Renal pelvis (tissue), 12 donors: ENCODE results near the gene ZNF471. TPM values are rescaled to one million over a fixed set of nuclear protein-coding genes. Genes with fewer than 3 reads are reported as not detected.

Experiments used
- DNase-seq: peaks from one replicate; pipeline ENCODE4 v3.0.0-alpha.2; 2013
- long read RNA-seq, 16 experiments: transcript quantifications; one replicate each; lab custom pipeline, GENCODE V29; 2026
- polyA plus RNA-seq, 3 donors: library from polyadenylated mRNA; unstranded; fragments of 120-200 nt; gene quantifications; one replicate each; pipeline ENCODE4 v1.2.1, GENCODE V29; 2013; ENCODE audit not compliant: insufficient read length in 3 of 3

Gene ZNF471
- 10 to 100 TPM; 16.0 to 33.6 (median 32.3) TPM for polyA plus RNA-seq
- long read RNA-seq, donor 1, full-length matches to known transcripts = 1 of 1 reads
- long read RNA-seq, donor 1, partial matches to known transcripts = 0 of 1 reads
- long read RNA-seq, donor 1, other reads (novel, unspliced or antisense) = 0 of 1 reads
- long read RNA-seq, donor 2, full-length matches to known transcripts = 1 of 1 reads
- long read RNA-seq, donor 2, partial matches to known transcripts = 0 of 1 reads
- long read RNA-seq, donor 2, other reads (novel, unspliced or antisense) = 0 of 1 reads
- long read RNA-seq, donor 3, full-length matches to known transcripts = 1 of 1 reads
- long read RNA-seq, donor 3, partial matches to known transcripts = 0 of 1 reads
- long read RNA-seq, donor 3, other reads (novel, unspliced or antisense) = 0 of 1 reads
- long read RNA-seq, donor 4, full-length matches to known transcripts = 1 of 1 reads
- long read RNA-seq, donor 4, partial matches to known transcripts = 0 of 1 reads
- long read RNA-seq, donor 4, other reads (novel, unspliced or antisense) = 0 of 1 reads
- long read RNA-seq, donor 5, full-length matches to known transcripts = 1 of 1 reads
- long read RNA-seq, donor 5, partial matches to known transcripts = 0 of 1 reads
- long read RNA-seq, donor 5, other reads (novel, unspliced or antisense) = 0 of 1 reads
- long read RNA-seq, donor 6, full-length matches to known transcripts = 5 of 5 reads
- long read RNA-seq, donor 6, partial matches to known transcripts = 0 of 5 reads
- long read RNA-seq, donor 6, other reads (novel, unspliced or antisense) = 0 of 5 reads
- long read RNA-seq, donor 7, full-length matches to known transcripts = 1 of 1 reads
- long read RNA-seq, donor 7, partial matches to known transcripts = 0 of 1 reads
- long read RNA-seq, donor 7, other reads (novel, unspliced or antisense) = 0 of 1 reads
- long read RNA-seq, donor 8, full-length matches to known transcripts = 1 of 1 reads
- long read RNA-seq, donor 8, partial matches to known transcripts = 0 of 1 reads
- long read RNA-seq, donor 8, other reads (novel, unspliced or antisense) = 0 of 1 reads
- long read RNA-seq, donor 9, full-length matches to known transcripts = 2 of 2 reads
- long read RNA-seq, donor 9, partial matches to known transcripts = 0 of 2 reads
- long read RNA-seq, donor 9, other reads (novel, unspliced or antisense) = 0 of 2 reads
- long read RNA-seq, donor 10, full-length matches to known transcripts = 1 of 1 reads
- long read RNA-seq, donor 10, partial matches to known transcripts = 0 of 1 reads
- long read RNA-seq, donor 10, other reads (novel, unspliced or antisense) = 0 of 1 reads
- long read RNA-seq, donor 11, full-length matches to known transcripts = 3 of 3 reads
- long read RNA-seq, donor 11, partial matches to known transcripts = 0 of 3 reads
- long read RNA-seq, donor 11, other reads (novel, unspliced or antisense) = 0 of 3 reads
- long read RNA-seq, donor 12, full-length matches to known transcripts = 2 of 2 reads
- long read RNA-seq, donor 12, partial matches to known transcripts = 0 of 2 reads
- long read RNA-seq, donor 12, other reads (novel, unspliced or antisense) = 0 of 2 reads
- long read RNA-seq, donor 13 = 0 reads
- long read RNA-seq, donor 14, full-length matches to known transcripts = 2 of 2 reads
- long read RNA-seq, donor 14, partial matches to known transcripts = 0 of 2 reads
- long read RNA-seq, donor 14, other reads (novel, unspliced or antisense) = 0 of 2 reads
- long read RNA-seq, donor 15 = 0 reads
- long read RNA-seq, donor 16, full-length matches to known transcripts = 1 of 1 reads
- long read RNA-seq, donor 16, partial matches to known transcripts = 0 of 1 reads
- long read RNA-seq, donor 16, other reads (novel, unspliced or antisense) = 0 of 1 reads

- DNase-seq = peak; percentile 99
These were observed at the start of gene ZNF471 for GRCh38 chr19:56507446-56508289. Gene ZNF471 (plus strand): TSS chr19:56507855. CDS start chr19:56511572, 3,717 bp downstream.

DNA sequence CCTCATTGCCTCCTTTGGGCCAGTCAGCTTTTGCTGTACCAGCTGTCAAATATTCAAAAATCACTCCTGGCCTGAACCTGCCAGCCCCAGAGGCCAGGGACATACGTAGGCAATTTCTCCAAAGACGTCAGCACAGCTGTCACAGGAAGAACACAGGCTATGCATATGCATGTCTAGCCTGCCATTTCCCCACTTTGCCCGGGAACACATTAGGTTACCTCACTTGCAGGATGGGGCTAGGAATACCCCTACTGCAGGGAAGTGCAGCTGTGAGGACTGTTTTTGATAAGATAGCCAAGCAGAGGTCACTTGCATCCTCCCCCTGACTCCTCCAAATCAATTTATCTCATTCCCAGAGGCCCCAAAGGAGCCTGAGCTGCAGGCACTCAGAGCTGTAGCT lies 33.3 kb upstream of the ZNF471 start:
- no peak for DNase-seq

DNA sequence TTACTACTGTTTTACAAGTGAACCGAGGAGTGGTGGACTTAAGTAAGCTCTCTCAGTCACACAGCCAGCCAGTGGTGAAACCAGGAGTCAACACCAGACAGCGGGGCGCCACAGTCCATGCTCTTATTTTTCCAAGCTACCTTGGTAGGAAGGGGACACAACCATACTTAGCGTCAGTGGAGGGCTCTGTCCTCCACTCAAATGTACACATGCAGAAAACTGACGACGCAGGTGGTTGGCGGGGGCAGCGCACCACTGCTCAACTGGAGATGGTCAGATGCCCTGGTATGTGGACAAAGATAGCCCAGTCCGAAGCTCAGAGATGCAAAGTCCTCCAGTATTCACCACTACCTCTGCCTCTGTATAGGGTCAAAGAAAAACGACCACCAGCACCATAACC lies 31.6 kb upstream of the ZNF471 start:
- no peak for DNase-seq

DNA sequence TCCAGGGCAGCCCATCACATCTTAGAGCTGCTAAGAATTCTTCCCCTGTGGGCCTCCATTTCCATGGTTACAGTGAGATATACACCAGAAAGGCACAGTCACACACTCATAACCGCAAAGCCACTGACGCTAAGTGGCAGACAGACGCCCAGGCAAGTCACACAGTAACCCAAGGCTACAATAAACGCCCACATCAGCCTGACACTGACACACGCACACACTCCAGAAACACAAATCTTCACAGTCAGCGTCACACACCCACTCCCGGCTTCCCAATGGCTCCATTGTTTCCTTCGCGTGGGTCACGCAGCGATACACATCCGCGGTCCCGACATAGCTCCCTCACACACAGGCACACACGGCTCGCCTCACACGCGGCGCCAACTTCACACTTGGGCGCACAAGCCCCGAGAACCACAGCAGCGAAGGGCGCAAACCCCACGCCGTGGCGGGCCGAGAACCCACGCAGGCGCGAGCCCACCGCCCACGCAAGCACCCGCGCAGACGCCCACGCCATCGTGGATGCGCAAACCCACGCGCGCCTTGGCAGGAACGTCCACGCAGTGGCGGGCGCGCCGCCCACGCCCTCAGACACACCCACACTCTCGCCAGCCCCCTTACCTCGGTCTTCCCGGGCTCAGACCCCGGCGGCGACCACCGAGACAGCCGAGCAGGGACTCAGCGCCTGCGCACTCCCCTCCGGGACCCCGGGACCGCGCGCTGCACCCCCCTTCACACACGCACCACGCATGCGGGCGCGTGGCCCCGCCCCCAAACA lies 30.8 kb upstream of the ZNF471 start, which contains the start of gene ZNF667:
Gene ZNF667, minus strand, starts transcription at position 695 of the 778 bp plus-strand sequence. CDS start 14,975 bp downstream, outside the sequence.
- peak; percentile 73 for DNase-seq

- DNase-seq = peak; percentile 93
These were observed 30.0 kb upstream of the ZNF471 start for GRCh38 chr19:56477429-56478338.

- DNase-seq = no peak
These were observed 16.3 kb upstream of the ZNF471 start for GRCh38 chr19:56491399-56491798.

DNA sequence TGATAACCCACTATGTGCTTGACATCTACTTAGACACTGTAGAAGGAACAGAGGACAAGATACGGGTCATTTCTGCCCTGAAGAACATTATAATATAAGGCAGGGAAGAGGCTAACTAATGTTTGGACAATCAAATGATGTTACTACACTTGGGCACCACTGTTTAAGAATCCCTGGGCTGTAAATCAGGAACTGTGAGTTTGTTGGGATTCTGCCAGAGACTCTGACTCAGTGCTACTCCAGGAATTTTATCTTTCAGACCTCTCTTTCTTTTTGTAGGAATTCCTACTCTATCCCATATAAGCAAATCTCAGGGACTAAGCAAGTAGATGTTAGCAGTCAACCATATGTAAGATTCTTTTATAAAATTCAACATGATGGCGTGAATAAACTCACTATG lies 3.1 kb upstream of the ZNF471 start:
- no peak for DNase-seq

DNA sequence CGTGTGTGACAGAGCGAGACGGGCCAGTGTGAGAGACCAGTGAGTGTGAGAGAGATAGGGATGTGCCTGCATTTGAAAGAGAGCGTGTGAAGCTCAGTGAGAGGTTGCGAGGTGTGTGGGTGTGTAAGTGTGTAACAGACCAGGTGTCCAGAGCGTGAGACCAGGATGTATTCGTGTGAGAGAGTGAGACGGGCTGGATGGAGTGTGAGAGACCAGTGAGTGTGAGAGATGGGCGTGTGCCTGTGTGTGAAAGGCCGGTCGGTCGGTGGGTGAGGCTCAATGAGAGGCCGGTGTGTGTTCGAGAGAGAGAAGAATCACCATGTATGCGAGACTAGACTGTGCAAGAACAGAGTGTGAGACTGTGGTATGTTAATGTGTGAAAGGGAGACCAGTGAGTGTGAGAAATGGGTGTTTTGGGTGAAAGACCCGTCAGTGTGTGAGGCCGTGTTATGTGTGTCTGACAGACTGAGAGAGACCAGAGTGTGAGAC lies 679 bp downstream of the ZNF471 start:
- no peak for DNase-seq

GRCh38 chr19:56525214-56525860 lies 17.7 kb downstream of the ZNF471 start:
- DNase-seq = no peak

GRCh38 chr19:56537442-56537841 lies 29.8 kb downstream of the ZNF471 start:
- no peak for DNase-seq

DNA sequence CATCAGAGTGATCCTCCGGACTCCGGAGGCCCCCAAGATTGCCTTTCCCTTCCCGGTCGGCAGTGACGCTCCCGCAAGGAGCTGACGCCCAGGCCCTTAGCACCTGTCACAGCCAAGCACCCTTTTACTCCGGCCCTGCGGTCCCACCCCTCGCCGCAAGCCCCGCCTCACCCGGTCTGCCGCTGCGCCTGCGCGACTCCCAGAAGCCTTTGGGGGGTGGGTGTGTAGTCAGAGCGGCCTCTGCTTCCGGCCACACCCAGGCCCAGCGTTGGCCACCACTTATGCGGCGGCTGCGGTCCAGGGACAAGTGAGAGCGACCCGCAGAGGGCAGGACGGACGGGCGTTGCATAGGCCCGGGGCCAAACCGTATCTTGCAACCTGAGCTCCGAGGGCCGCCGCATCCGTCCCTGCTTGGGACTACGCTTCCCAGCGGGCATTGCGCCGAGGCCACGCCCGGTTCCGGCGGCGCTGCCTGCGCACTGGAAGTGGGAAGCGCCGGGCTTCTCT lies 30.7 kb downstream of the ZNF471 start:
- peak; percentile 89 for DNase-seq

- no peak for DNase-seq
These were observed 31.2 kb downstream of the ZNF471 start, which contains the start of gene ZFP28 for GRCh38 chr19:56538761-56539263. Gene ZFP28 (plus strand): TSS chr19:56538948. CDS start chr19:56539019, 71 bp downstream.

DNA sequence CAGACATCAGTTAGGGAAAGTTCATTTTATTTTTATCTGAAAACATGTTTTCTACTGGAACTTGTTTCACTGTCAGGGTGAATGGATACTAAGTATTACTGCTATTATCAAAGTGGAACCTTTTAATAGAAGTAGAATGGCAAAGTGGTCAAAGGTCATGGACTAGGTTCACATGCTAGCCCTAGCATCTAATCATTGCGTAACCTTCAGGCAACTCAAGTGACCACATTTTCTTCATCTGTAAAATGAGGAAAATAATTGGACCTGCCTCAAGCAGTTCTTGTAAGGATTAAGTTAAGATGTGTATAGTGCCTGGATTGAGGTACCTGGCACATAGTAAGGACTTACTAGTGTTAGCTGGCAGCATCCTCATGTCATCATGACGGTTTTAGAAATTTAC lies 36.1 kb downstream of the ZNF471 start:
- DNase-seq = no peak

DNA sequence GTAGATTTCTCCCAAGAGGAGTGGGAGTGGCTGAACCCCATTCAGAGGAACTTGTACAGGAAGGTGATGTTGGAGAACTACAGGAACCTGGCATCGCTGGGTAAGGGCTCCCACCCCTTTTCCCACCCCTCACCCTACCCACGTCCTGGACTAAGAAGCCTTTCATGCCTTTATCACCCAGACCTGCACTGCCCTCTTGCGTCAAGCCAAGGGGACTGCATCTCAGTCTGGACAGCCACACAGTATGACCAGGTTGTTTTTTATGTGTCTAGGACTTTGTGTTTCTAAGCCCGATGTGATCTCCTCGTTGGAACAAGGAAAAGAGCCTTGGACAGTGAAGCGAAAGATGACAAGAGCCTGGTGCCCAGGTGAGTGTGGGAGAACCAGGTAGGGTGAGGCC lies 39.9 kb downstream of the ZNF471 start:
- DNase-seq = no peak

DNA sequence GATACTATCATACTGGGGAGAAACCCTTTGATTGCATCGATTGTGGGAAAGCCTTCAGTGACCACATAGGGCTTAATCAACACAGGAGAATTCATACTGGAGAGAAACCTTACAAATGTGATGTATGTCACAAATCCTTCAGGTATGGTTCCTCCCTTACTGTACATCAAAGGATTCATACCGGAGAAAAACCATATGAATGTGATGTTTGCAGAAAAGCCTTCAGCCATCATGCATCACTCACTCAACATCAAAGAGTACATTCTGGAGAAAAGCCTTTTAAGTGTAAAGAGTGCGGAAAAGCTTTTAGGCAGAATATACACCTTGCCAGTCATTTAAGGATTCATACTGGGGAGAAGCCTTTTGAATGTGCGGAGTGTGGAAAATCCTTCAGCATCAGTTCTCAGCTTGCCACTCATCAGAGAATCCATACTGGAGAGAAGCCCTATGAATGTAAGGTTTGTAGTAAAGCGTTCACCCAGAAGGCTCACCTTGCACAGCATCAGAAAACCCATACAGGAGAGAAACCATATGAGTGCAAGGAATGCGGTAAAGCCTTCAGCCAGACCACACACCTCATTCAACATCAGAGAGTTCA lies 46.7 kb downstream of the ZNF471 start:
- DNase-seq = no peak

DNA sequence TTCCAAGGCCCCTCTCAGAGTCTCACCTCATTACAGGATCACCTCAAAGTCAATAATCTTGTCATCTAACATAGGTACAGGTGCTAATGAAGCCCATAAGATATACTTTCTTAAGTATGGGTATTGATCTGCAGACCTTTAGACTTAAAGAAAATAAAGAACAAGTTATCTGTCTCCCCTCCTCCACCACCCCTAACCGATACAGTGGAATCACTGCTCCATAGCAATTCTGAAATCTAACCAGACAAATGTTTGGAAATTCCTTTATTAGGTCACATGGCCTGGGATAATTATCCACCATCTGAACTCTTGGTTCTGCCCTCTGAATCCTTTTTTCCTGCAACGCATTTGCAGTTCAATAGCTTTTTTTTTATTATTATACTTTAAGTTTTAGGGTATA lies 55.1 kb downstream of the ZNF471 start:
- DNase-seq = no peak
